Stomach (tissue), 4 donors: ENCODE measurements around the gene CXCL8.

Source experiments
- CTCF ChIP-seq, 7 experiments: fragments of 450-650 bp in 4 of 7; fragments of 200-600 bp in 3 of 7; sonication (generic) in 3 of 7; IDR thresholded peaks; one replicate each; pipeline ENCODE4 v1.5.1; 2016 to 2019; ENCODE audit warnings: antibody characterized with exemption in 7 of 7, control low read depth in 2 of 7, mild to moderate bottlenecking in 1 of 7
- POLR2AphosphoS5 ChIP-seq, 3 donors: sonication (generic); formaldehyde crosslinking; IDR thresholded peaks; one replicate each; pipeline ENCODE4 v1.6.1; 2016; ENCODE audit warnings: antibody characterized with exemption in 3 of 3

DNA sequence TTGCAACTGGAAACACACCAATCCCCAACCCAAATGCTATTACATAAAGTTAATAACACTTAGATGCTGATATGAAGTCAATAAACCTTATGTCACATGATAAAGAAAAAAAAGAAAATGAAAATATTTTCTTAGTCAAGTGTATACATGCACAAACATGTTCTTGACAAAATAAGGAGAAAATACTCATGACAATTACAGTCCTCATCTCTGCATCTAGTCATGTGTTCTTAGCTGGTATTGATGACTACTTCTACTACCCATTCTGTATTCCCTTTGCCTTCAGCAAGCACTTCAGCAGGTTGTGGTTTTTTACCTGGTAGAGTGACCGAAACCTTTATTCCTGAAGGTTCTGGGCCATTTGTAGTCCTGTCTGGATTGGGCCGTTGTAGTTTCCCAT, 24.9 kb downstream of the CXCL8 start:
- TF ChIP-seq POLR2AphosphoS5 (IDR thresholded peaks at IDR 0.05) (no peak), CTCF (IDR thresholded peaks at IDR 0.05) (no peak)
